Naive thymus-derived CD4-positive, alpha-beta T cell (primary cell): ENCODE data around the gene TPPP. TPM values are rescaled to one million over a fixed set of nuclear protein-coding genes. Genes with fewer than 3 reads are reported as not detected.
"Not testable (repeated sequence)": the region's sequence is repeated elsewhere in the genome, so short reads cannot be mapped to it uniquely, and the experiment has no call there.

Experiments used
- ATAC-seq: fragments of 150-1000 bp; cut with Tn5 transposase; 2 replicates; pipeline ENCODE4 v1.10.0; 2021; ENCODE audit warnings: mild to moderate bottlenecking, moderate library complexity
- CTCF ChIA-PET: fragments of 350-600 bp; sonication (Branson Sonifier 250); formaldehyde crosslinking; loops from one replicate; lab custom pipeline; 2021; ENCODE audit warnings: antibody characterized with exemption; lab: Charles Lee
- POLR2A ChIA-PET: fragments of 350-600 bp; sonication (Branson Sonifier 250); formaldehyde crosslinking; loops from one replicate; lab custom pipeline; 2021; ENCODE audit warnings: antibody characterized with exemption, inconsistent platforms; lab: Charles Lee
- DNase-seq, 9 donors: peaks; one replicate each; pipeline versions ENCODE4 v3.0.0 to v3.0.0-alpha.2; 2020 to 2022; ENCODE audit warnings: mixed read lengths in 1 of 9
- H3K27ac ChIP-seq: one replicate; pipeline ENCODE4 v1.7.0; 2013; ENCODE audit warnings: mild to moderate bottlenecking, low read depth, low read length, moderate library complexity
- H3K27me3 ChIP-seq, 2 donors: one replicate each; pipeline ENCODE4 v1.7.0; 2013; ENCODE audit warnings: low read length in 2 of 2, mild to moderate bottlenecking in 2 of 2, moderate library complexity in 2 of 2; ENCODE audit not compliant: control insufficient read depth in 2 of 2, insufficient read depth in 2 of 2
- H3K36me3 ChIP-seq, 3 experiments: 1 replicate in 2 of 3; 2 replicates in 1 of 3; pipeline ENCODE4 v1.7.0; 2013; ENCODE audit warnings: low read length in 3 of 3, mild to moderate bottlenecking in 3 of 3, moderate library complexity in 1 of 3; ENCODE audit not compliant: insufficient read depth in 3 of 3, control insufficient read depth in 2 of 3
- H3K4me1 ChIP-seq, 2 donors: one replicate each; pipeline ENCODE4 v1.7.0; 2013; ENCODE audit warnings: low read length in 2 of 2, mild to moderate bottlenecking in 2 of 2, moderate library complexity in 1 of 2; ENCODE audit not compliant: control insufficient read depth in 2 of 2, insufficient read depth in 2 of 2
- H3K4me3 ChIP-seq: 2 replicates; pipeline ENCODE4 v1.7.0; 2013; ENCODE audit warnings: mild to moderate bottlenecking, low read length
- H3K9me3 ChIP-seq, 3 experiments: 1 replicate in 2 of 3; 2 replicates in 1 of 3; pipeline ENCODE4 v1.7.0; 2013; ENCODE audit warnings: low read length in 3 of 3; ENCODE audit not compliant: control insufficient read depth in 2 of 3
- H3K27ac Mint-ChIP-seq, 9 donors: one replicate each; pipeline ENCODE4 v1.8.0; 2020 to 2022; ENCODE audit warnings: mixed read lengths in 9 of 9, mild to moderate bottlenecking in 8 of 9, moderate library complexity in 5 of 9, inconsistent platforms in 2 of 9
- H3K27me3 Mint-ChIP-seq, 5 donors: one replicate each; pipeline ENCODE4 v1.8.0; 2021 to 2022; ENCODE audit warnings: mixed read lengths in 5 of 5, mild to moderate bottlenecking in 1 of 5
- H3K36me3 Mint-ChIP-seq, 5 donors: one replicate each; pipeline ENCODE4 v1.8.0; 2020 to 2022; ENCODE audit warnings: mixed read lengths in 5 of 5, mild to moderate bottlenecking in 3 of 5, inconsistent platforms in 1 of 5
- H3K4me1 Mint-ChIP-seq, 7 donors: one replicate each; pipeline ENCODE4 v1.8.0; 2020 to 2022; ENCODE audit warnings: mixed read lengths in 7 of 7, mild to moderate bottlenecking in 3 of 7, inconsistent platforms in 1 of 7
- H3K4me3 Mint-ChIP-seq, 10 donors: one replicate each; pipeline ENCODE4 v1.8.0; 2020 to 2022; ENCODE audit warnings: mild to moderate bottlenecking in 10 of 10, mixed read lengths in 10 of 10, moderate library complexity in 6 of 10, inconsistent platforms in 2 of 10
- H3K9me3 Mint-ChIP-seq, 11 donors: one replicate each; pipeline ENCODE4 v1.8.0; 2020 to 2022; ENCODE audit warnings: mixed read lengths in 11 of 11, mild to moderate bottlenecking in 4 of 11, inconsistent platforms in 1 of 11, moderate library complexity in 1 of 11
- intact Hi-C, 2 donors: fragments of 100-400 bp; cut with micrococcal nuclease; formaldehyde crosslinking; loops; one replicate each; pipeline ENCODE4 v1.15.1; 2023
- polyA plus RNA-seq, 2 donors: library from polyadenylated mRNA; unstranded; fragments of 300-500 nt; fragmentation: Illumina TruSeq; gene quantifications; one replicate each; pipeline ENCODE4 v1.2.3, GENCODE V29; 2021
- total RNA-seq, 6 experiments: library from RNA in 5 of 6; stranded (reverse) in 5 of 6; gene quantifications; 1 replicate in 5 of 6; 2 replicates in 1 of 6; pipeline ENCODE4 v1.2.3 and lab custom pipeline; 2021 to 2026

Gene TPPP
- total and polyA plus RNA-seq, 7 experiments from 2014 or later, result 0.02 to 3.4 (median 0.14) TPM

DNA sequence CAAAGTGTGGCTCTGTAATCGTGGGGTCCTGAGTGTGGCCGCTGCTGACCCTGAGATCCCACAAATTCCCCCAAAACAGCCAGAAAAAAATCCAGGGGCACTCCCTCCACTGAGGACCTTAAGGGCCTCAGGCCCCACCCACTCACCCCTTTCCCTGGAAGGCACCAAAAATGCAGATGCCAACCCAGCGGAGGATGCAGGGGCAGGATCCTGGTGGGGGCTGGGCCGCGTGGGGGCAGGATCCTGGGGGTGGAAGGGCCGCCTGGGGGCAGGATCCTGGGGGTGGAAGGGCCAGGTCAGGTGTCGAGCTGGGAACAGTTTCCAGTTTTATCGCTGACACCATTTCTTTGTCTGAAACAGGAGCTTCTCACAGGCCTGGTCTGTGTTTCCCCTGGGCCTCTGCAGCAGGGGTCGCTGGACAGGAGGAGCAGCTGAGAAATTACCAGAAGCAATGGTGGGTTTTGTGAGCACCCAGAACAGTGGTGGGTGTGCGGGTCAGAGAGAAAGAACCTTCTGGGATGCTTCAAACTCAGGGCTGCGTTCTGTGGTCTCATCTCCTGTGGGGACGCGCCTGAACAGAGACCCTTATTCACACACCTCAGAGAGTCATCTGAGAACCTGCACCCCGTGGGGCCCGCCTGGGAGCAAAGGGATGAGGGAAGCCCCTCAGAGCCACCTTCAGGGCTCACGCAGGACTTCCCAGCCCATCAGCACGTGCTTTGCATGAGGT, 13.8 kb downstream of the TPPP start:
- H3K9me3 ChIP-seq, H3K36me3 Mint-ChIP-seq, H3K9me3 Mint-ChIP-seq, H3K27ac Mint-ChIP-seq, H3K36me3 ChIP-seq, CTCF ChIA-PET, ATAC-seq, H3K27me3 ChIP-seq, H3K4me3 Mint-ChIP-seq, H3K4me3 ChIP-seq, intact Hi-C loops, H3K4me1 ChIP-seq, H3K4me1 Mint-ChIP-seq, H3K27ac ChIP-seq: not testable (repeated sequence)
- POLR2A ChIA-PET, result interaction anchor here (0.6 kb wide), 1 partner anchor 601 kb away, joined by 3 read pairs; no protein-coding TSS in a partner anchor
- peaks cover 0 to 11% (median 7%) of the 10 kb centered on the region in 5 donors for H3K27me3 Mint-ChIP-seq
- DNase-seq, result peak in 1 of 9 donors; percentile 18

DNA sequence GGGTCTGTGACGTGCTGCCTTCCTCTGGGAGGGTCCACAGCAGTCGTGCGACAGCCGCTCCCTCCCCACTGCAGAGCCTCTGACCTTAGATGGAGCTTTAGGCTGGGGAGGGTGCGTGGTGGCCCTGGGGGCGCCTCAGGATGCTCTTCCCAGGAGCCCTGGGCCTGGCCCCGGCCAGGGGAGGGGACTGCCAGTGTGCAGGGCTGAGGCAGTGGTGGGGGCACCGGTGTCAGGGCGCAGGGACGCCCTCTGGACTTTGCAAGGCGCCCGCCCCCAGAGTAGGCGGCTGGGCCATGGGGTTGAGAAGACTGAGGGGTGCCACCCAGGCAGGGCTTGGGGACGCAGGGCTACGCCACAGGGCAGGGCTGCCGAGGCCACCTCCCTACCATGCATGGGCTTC, 14.6 kb downstream of the TPPP start:
- H3K4me3 Mint-ChIP-seq, H3K9me3 Mint-ChIP-seq, H3K4me1 Mint-ChIP-seq, H3K9me3 ChIP-seq, CTCF ChIA-PET, intact Hi-C loops, DNase-seq, H3K4me3 ChIP-seq, H3K4me1 ChIP-seq, ATAC-seq, H3K27ac ChIP-seq, H3K27me3 ChIP-seq, H3K36me3 Mint-ChIP-seq, H3K27ac Mint-ChIP-seq, POLR2A ChIA-PET, H3K36me3 ChIP-seq: not testable (repeated sequence)
- H3K27me3 Mint-ChIP-seq, result peaks cover 0 to 11% (median 7%) of the 10 kb centered on the region in 5 donors

DNA sequence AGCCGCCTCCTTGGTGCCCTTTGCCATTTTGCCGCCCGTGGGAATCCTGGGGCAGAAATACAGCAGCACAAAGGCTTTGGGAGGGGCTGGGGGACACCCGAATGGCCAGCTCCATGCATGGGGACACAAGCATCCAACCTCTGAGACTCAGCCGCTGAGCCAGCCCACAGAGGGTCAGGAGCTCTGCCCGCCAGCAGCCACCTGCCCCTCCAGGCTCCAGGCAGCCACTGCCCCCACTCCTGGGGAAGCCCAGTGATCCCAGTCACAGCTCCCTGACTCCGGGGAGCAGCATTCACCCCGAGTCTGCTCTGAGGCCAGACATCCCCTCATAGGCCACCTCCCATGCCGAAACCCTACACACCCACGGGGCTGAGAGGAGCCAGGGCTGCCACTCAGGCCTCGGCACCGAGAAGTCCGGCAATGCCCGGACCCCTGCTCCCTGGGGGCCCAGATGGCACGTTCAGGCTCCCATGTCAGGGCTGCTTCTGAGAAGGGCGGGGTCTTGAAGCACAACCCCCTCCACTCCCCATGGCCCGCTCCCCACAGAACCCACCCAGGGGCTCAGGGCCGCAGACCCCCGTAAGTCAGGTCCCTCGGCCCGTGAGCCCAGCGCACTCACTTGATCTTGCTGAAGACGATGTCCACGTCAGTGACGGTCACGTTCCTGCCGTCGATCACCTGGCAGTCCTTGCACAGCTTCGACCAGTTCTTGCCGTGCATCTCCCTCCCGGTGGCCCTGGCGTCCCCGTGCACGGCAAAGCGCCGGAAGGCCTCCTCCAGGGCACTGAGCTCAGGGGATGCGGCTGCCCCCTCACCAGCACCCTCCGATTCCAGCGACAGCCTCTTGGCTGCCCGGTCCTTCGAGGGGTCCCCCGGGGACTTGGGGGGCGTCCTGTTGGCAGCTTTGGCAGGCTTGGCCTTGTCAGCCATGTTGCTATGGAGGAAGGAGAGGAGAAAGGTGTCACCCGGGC, 15.7 kb downstream of the TPPP start:
- intact Hi-C loops, result no loop called here
- H3K27me3 Mint-ChIP-seq, result peaks cover 0 to 11% (median 7%) of the 10 kb centered on the region in 5 donors
- POLR2A ChIA-PET, result no interaction called here
- Histone ChIP-seq H3K36me3 (no peaks in the 10 kb centered on the region), H3K4me1 (peaks cover 7 to 13% of the 10 kb centered on the region in 2 donors), H3K27me3 (no peaks in the 10 kb centered on the region), H3K4me3 (no peak overlapping the region), H3K9me3 (no peaks in the 10 kb centered on the region), H3K27ac (no peak overlapping the region)
- no peaks in the 10 kb centered on the region for H3K9me3 Mint-ChIP-seq
- CTCF ChIA-PET, result interaction anchor here (0.7 kb wide), 1 partner anchor 234 kb away, joined by 3 read pairs; no protein-coding TSS in a partner anchor
- H3K36me3 Mint-ChIP-seq, result no peaks in the 10 kb centered on the region
- ATAC-seq, result no peak
- DNase-seq, result peak in 1 of 9 donors; percentile 19
- peaks cover 0 to 14% (median 7%) of the 10 kb centered on the region in 7 donors for H3K4me1 Mint-ChIP-seq
- no peak overlapping the region for H3K4me3 Mint-ChIP-seq
- no peak overlapping the region for H3K27ac Mint-ChIP-seq

DNA sequence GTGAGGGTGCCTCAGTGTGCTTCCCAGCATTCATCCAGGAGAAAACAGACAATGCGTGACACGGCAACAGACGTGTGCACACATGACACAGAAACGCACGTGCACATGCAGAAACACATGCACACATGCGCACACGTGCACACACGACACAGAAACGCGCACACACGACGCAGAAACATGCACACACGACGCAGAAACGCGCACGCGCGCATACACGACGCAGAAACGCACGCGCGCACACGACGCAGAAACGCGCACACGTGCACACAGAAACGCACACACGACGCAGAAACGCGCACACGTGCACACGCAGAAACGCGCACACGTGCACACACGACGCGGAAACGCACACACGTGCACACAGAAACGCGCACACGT, 16.5 kb downstream of the TPPP start:
- ChIA-PET POLR2A (no interaction called here), CTCF (interaction anchor here (0.7 kb wide), 1 partner anchor 235 kb away, joined by 3 read pairs; no protein-coding TSS in a partner anchor)
- H3K27ac Mint-ChIP-seq, result no peak overlapping the region
- no peaks in the 10 kb centered on the region for H3K36me3 Mint-ChIP-seq
- no peak overlapping the region for H3K4me3 Mint-ChIP-seq
- DNase-seq, result no peak
- peaks cover 0 to 11% (median 7%) of the 10 kb centered on the region in 5 donors for H3K27me3 Mint-ChIP-seq
- peaks cover 0 to 17% (median 10%) of the 10 kb centered on the region in 7 donors for H3K4me1 Mint-ChIP-seq
- H3K4me1 ChIP-seq, result peaks cover 14 to 20% of the 10 kb centered on the region in 2 donors
- intact Hi-C loops, result no loop called here
- no peak overlapping the region for H3K27ac ChIP-seq
- H3K9me3 Mint-ChIP-seq, result no peaks in the 10 kb centered on the region
- no peaks in the 10 kb centered on the region for H3K9me3 ChIP-seq
- no peak for ATAC-seq
- no peaks in the 10 kb centered on the region for H3K27me3 ChIP-seq
- H3K36me3 ChIP-seq, result no peaks in the 10 kb centered on the region
- H3K4me3 ChIP-seq, result no peak overlapping the region

DNA sequence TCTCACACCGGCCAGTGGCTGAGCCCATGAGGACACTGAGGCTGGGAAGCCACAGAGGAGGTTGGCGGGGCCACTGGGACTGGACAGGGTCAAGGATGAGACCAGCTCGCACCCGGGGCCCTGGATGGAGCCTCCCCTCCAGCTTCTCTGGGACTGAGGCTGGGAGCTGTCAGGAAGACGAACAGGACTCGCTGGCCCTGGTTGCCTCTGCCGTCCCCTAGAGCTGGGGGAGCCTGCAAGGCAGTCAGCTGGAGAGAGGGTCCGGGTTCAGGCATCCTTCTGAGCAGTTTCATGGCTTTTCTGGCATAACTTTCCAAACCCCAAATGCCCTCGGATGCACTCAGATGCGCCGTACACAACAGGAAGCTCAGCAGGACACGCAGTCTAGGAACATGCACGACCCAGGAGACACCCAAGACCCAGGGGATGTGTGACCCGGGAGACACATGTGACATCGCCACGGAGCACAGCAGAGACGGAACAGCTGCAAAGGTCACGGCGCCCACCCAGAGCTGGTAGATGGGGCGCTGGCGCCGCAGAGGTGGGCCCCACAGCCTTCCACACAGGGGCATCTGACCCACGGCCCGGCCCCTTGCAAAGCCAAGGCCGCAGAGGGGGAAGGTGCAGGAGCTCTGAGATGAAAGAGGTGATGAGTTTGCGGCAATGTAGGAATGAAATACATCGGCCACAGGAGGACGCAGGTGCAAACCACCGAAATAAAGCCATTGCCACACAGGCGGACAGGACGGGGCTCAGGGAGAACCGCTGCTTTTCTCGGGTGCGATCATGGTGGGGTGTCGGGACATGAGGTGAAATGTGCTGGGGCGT, 17.1 kb downstream of the TPPP start:
- H3K27me3 Mint-ChIP-seq, result peaks cover 0 to 11% (median 7%) of the 10 kb centered on the region in 5 donors
- peaks cover 0 to 17% (median 10%) of the 10 kb centered on the region in 7 donors for H3K4me1 Mint-ChIP-seq
- H3K4me3 Mint-ChIP-seq, result peak overlapping the region in 1 of 10 donors; percentile 18
- H3K36me3 Mint-ChIP-seq, result no peaks in the 10 kb centered on the region
- POLR2A ChIA-PET, result no interaction called here
- no peak for ATAC-seq
- peak overlapping the region in 1 of 9 donors; percentile 33 for H3K27ac Mint-ChIP-seq
- Histone ChIP-seq H3K9me3 (no peaks in the 10 kb centered on the region), H3K36me3 (no peaks in the 10 kb centered on the region), H3K4me3 (no peak overlapping the region), H3K27me3 (no peaks in the 10 kb centered on the region), H3K27ac (no peak overlapping the region), H3K4me1 (peaks cover 17 to 22% of the 10 kb centered on the region in 2 donors)
- DNase-seq, result no peak
- CTCF ChIA-PET, result interaction anchor here (0.6 kb wide), 1 partner anchor 87 kb away, joined by 4 read pairs; no protein-coding TSS in a partner anchor
- intact Hi-C loops, result no loop called here
- no peaks in the 10 kb centered on the region for H3K9me3 Mint-ChIP-seq
